Esophagus muscularis mucosa (tissue), 4 donors: Measurements from ENCODE around the gene TLK1.

ENCODE experiments used
- EP300 ChIP-seq: sonication (generic); formaldehyde crosslinking; IDR thresholded peaks from one replicate; pipeline ENCODE4 v1.6.1; 2017; ENCODE audit warnings: antibody characterized with exemption
- POLR2A ChIP-seq: fragments of 450-650 bp; IDR thresholded peaks from one replicate; pipeline ENCODE4 v1.6.1; 2017; ENCODE audit warnings: antibody characterized with exemption, moderate library complexity, mild to moderate bottlenecking, low read depth
- POLR2AphosphoS5 ChIP-seq, 2 donors: sonication (generic); formaldehyde crosslinking; IDR thresholded peaks; one replicate each; pipeline ENCODE4 v1.6.1; 2017; ENCODE audit warnings: antibody characterized with exemption in 2 of 2
- TF ChIP-seq, protein P1 (sequence below), 3 experiments: fragments of 200-600 bp in 2 of 3; fragments of 450-650 bp in 1 of 3; sonication (generic) in 2 of 3; IDR thresholded peaks; one replicate each; pipeline ENCODE4 v1.5.1; 2017 to 2019; ENCODE audit warnings: antibody characterized with exemption in 3 of 3, mild to moderate bottlenecking in 2 of 3, moderate library complexity in 1 of 3

DNA sequence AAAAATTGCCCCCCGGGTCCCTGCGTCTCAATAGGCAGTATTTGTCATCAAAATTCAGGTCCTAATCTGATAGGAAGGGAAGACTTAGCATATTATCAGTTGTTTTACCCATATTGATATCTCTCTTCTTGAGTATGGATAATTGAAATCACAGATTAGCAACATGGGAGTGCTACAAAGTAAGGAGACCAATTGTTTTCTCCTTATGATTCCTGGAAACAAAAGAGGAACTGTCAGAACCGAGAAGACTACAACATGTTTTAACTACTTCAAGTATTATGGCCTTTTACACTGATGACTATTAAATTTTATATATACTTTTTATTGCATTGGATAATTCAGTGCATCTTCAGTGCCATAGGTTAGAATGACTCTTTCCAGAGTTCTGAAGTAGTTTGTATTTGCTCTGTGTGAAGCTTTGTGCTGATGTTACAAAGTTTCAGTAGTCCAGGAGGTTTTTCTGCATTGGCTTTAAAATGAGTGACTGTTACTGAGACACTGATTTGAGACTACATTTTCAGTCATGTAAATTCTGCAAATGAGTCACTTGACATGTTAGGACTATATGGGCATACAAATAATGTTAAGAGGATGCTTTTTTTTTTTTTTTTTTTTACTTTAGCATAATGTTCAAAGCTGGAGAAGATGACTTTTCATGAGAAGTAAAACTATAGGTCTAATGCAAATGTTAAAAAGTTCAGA lies 19.7 kb upstream of the TLK1 start:
- TF ChIP-seq, protein P1, sequence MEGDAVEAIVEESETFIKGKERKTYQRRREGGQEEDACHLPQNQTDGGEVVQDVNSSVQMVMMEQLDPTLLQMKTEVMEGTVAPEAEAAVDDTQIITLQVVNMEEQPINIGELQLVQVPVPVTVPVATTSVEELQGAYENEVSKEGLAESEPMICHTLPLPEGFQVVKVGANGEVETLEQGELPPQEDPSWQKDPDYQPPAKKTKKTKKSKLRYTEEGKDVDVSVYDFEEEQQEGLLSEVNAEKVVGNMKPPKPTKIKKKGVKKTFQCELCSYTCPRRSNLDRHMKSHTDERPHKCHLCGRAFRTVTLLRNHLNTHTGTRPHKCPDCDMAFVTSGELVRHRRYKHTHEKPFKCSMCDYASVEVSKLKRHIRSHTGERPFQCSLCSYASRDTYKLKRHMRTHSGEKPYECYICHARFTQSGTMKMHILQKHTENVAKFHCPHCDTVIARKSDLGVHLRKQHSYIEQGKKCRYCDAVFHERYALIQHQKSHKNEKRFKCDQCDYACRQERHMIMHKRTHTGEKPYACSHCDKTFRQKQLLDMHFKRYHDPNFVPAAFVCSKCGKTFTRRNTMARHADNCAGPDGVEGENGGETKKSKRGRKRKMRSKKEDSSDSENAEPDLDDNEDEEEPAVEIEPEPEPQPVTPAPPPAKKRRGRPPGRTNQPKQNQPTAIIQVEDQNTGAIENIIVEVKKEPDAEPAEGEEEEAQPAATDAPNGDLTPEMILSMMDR (IDR thresholded peaks at IDR 0.05) = no peak
- TF ChIP-seq POLR2AphosphoS5 (IDR thresholded peaks at IDR 0.05) (no peak), POLR2A (no peak), EP300 (no peak)
